ENCODE measurements around the gene MACC1.
"Not testable (repeated sequence)": the region's sequence is repeated elsewhere in the genome, so short reads cannot be mapped to it uniquely, and the experiment has no call there.

Gene MACC1

DNA sequence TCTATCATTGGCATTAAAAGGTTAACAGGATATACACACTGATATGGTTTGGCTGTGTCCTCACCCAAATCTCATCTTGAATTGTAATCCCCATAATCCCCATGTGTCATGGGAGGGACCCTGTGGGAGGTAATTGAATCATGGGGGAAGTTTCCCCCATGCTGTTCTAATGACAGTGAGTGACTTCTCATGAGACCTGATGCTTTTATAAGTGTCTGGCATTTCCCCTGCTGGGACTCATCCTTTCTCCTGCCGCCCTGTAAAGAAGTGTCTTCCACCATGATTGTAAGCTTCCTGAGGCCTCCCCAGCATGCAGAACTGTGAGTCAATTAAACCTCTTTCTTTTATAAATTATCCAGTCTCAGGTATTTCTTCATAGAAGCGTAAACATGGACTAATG lies 9.4 kb downstream of the MACC1 start:
- DNase-seq (ENCODE audit: low read depth, low spot score): not testable (repeated sequence)

- DNase-seq (ENCODE audit: low read depth, low spot score): no peak
Observed at GRCh38 chr7:20206104-20206896, 10.9 kb downstream of the MACC1 start.

GRCh38 chr7:20203316-20203715 lies 13.9 kb downstream of the MACC1 start:
- DNase-seq (ENCODE audit: low read depth, low spot score): no peak

DNA sequence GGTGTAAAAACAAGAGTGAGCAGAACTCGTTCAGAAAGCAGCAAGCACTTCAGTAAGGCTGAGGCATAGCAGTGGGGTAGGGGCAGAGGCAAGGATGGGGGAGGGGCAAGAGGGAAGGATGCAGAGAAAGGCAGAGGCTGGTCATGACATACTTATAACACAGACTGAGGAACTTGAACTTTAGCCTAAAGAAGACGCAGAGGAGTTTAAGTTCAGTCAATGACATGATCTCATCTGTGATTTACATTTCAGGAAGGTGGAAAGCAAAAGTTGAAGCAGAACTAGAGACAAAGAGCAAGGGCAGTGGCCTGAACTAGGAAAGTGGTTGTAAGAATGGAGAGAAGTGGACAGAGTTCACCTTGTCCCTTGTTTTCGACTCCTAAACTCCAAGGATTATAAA lies 15.8 kb downstream of the MACC1 start:
- no peak for DNase-seq (ENCODE audit: low read depth, low spot score)

GRCh38 chr7:20200971-20201370 lies 16.2 kb downstream of the MACC1 start:
- DNase-seq (ENCODE audit: low read depth, low spot score): no peak

GRCh38 chr7:20200361-20200760 lies 16.8 kb downstream of the MACC1 start:
- DNase-seq (ENCODE audit: low read depth, low spot score): no peak

GRCh38 chr7:20199015-20199737 lies 18.0 kb downstream of the MACC1 start:
- no peak for DNase-seq (ENCODE audit: low read depth, low spot score)

DNA sequence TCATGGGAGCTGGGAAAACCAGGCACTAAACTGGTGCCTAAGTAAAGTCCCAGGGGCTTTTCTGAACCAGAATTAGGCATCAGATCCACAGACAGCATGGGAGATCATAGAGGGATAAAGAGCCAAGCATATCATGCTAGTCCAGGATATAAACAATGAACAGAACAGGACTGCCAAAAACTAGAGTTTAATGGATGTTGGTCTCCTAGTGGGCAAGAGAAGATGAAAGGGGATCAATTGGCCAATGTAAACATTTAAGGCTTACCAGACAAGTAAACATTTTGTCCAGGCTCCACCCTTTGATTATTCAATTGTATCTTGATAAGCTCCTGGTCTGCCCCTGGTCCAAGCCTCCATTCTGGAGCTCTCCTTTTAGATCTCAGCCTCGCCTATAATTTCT lies 18.9 kb downstream of the MACC1 start:
- DNase-seq (ENCODE audit: low read depth, low spot score): no peak

DNA sequence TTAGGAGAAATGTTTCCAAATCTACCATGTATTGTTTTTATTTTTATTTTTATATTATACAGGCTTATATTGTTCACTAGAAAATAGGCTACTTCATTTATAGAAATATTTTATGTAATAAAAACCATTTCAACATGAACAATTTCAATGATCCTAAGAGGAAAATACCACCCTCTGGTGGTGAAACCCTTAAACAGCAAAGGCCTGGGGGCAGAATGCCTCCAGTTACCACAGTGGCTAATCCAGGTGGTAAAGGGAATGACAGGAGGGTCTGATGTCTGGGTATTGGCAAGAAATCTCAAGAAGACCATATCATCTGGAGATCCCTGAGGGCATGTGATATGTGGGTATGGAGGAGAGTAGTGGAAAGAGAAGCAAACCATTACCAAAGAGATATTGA lies 19.3 kb downstream of the MACC1 start:
- no peak for DNase-seq (ENCODE audit: low read depth, low spot score)

GRCh38 chr7:20197125-20197748 lies 19.9 kb downstream of the MACC1 start:
- no peak for DNase-seq (ENCODE audit: low read depth, low spot score)

DNA sequence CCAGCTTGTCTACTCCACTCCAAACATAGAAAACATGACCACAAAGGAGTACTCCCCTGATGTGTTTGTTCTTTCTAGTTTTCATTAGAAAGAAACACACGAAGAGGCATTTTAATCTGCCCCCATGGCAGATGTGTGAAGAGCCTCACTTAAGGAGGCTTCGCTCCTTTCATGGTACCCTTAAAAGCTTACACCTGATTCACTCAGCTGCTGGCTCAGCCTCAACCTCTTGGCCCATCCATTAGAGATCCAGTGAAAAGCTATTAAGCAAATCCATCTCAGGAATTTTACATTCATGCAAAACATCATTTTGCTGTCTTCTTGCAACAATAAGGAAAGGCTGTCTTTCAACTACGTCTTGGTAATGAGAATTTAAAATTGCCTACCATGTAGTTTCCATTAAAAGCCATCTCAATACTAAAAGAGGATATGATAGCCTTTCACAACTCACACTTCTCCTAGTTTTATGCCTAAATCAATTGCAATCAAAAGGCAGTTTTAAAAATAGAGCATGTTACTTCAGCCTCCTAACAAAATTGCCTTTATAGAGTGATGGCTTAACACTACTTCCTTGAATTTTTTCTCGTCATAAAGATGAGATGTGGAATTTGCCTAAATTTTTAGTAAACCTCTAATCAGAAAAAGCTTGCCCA lies 22.7 kb downstream of the MACC1 start:
- no peak for DNase-seq (ENCODE audit: low read depth, low spot score)

DNA sequence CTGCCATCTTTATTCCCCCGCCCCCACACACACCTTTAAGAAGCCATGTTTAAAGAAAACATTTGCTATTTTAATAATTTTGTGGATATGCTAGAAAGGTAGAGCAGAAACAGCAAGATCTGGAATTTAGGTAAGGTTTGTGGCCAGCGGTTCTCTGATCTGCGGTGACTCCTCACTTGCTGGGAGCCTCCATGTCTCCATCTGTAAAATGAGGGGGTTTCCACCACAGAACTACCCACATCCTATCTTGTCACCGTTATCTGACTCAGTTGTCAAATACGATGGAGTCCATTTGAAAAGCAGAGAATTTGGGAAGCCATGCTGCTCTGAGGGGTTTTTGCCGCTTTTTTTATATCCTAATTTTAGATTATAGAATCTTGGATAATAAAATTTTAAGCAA lies 23.3 kb downstream of the MACC1 start:
- DNase-seq (ENCODE audit: low read depth, low spot score): no peak

GRCh38 chr7:20193242-20193777 lies 23.9 kb downstream of the MACC1 start:
- no peak for DNase-seq (ENCODE audit: low read depth, low spot score)

DNA sequence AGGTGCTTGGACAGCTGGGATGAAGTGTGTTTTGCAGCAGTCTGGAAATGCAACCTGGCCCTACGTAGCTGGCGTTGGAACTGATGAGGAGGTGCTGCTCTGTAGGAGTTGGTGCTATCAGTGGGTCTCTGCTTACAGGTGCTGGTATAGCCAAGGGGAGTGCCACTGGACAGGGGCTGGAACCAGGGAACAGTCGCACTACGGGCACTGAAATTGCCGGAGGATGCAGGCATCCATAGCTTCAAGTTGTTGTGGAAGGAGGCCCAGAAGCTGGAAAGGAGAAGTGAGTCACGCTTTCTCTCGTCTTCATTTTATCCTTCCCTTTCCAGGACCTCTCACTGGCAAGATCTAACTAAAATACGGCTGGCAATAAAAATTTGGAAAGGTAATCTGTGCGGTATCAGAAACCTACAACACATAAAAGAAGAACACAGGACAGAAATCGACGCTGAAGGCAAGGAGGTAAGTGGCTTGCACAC lies 25.8 kb downstream of the MACC1 start:
- DNase-seq (ENCODE audit: low read depth, low spot score): no peak

GRCh38 chr7:20190560-20191390 lies 26.4 kb downstream of the MACC1 start:
- DNase-seq (ENCODE audit: low read depth, low spot score): no peak

GRCh38 chr7:20189852-20190251 lies 27.3 kb downstream of the MACC1 start:
- DNase-seq (ENCODE audit: low read depth, low spot score): no peak

- DNase-seq (ENCODE audit: low read depth, low spot score): no peak
Observed at GRCh38 chr7:20188567-20188966, 28.6 kb downstream of the MACC1 start.

DNA sequence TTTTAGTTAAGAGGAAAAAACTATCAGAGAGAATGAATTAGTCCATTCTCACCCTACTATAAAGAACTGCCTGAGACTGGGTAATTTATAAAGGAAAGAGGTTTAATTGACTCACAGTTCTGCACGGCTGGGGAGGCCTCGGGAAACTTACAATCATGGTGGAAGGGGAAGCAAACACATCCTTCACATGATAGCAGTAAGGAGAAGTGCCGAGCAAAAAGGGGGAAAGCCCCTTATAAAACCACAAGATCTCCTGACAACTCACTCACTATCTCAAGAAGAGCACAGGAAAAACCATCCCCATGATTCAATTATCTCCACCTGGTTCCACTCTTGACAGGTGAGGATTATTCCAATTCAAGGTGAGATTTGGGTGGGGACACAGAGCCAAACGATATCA lies 29.3 kb downstream of the MACC1 start:
- not testable (repeated sequence) for DNase-seq (ENCODE audit: low read depth, low spot score)

DNA sequence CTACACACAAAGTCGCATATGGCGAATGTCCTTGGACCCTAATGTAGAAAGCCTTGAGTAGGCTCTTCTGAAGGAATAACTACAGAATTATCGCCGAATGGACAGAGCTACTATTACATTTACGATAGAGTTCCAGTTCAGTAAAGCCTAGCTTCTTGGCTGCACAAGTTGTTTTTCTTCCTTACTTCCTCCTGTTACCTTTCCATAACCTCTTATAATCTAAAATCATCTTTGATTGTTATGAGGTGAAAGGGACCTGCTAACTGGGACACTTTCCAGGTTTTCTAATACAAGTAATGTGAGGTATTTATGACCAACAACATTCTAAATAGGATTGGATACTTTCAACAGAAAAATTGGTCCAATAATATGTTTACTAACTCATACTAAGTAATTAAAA lies 31.2 kb downstream of the MACC1 start:
- DNase-seq (ENCODE audit: low read depth, low spot score): no peak

GRCh38 chr7:20183086-20183485 lies 34.1 kb downstream of the MACC1 start:
- no peak for DNase-seq (ENCODE audit: low read depth, low spot score)
